Retinal pigment epithelial cell (primary cell): ENCODE results near the gene ADK.
"Not testable (repeated sequence)": the region's sequence is repeated elsewhere in the genome, so short reads cannot be mapped to it uniquely, and the experiment has no call there.

ENCODE experiments used
- DNase-seq: peaks from one replicate; pipeline ENCODE4 v3.0.0-alpha.2; 2010; ENCODE audit warnings: low read depth
- H3K4me3 ChIP-seq: 2 replicates; pipeline ENCODE4 v1.5.1; 2011; ENCODE audit warnings: mild to moderate bottlenecking, low read length, control low read depth, moderate library complexity
- CTCF ChIP-seq: conservative IDR thresholded peaks from 2 replicates; pipeline ENCODE4 v1.5.1; 2011; ENCODE audit warnings: low read depth, low read length, control low read depth, inconsistent platforms

Gene ADK

GRCh38 chr10:74343804-74344203 is 192.8 kb downstream of the ADK start:
- no peak for TF ChIP-seq CTCF
- no peak overlapping the region for H3K4me3 ChIP-seq
- no peak for DNase-seq

GRCh38 chr10:74344306-74344705 is 193.3 kb downstream of the ADK start:
- no peak for DNase-seq
- no peak for TF ChIP-seq CTCF

GRCh38 chr10:74347522-74347921 is 196.5 kb downstream of the ADK start:
- TF ChIP-seq CTCF: no peak
- H3K4me3 ChIP-seq: no peak overlapping the region
- no peak for DNase-seq

More at GRCh38 chr10:74344306-74344705, 193.3 kb downstream of the ADK start:
- no peak overlapping the region for H3K4me3 ChIP-seq

GRCh38 chr10:74353021-74353420 is 202.0 kb downstream of the ADK start:
- DNase-seq, H3K4me3 ChIP-seq: not testable (repeated sequence)

GRCh38 chr10:74361678-74362077 is 210.7 kb downstream of the ADK start:
- H3K4me3 ChIP-seq: no peak overlapping the region
- TF ChIP-seq CTCF: no peak
- DNase-seq: no peak

GRCh38 chr10:74363727-74364126 is 212.7 kb downstream of the ADK start:
- no peak for TF ChIP-seq CTCF
- no peak overlapping the region for H3K4me3 ChIP-seq
- no peak for DNase-seq

GRCh38 chr10:74365109-74365508 is 214.1 kb downstream of the ADK start:
- no peak for DNase-seq
- H3K4me3 ChIP-seq: no peak overlapping the region
- no peak for TF ChIP-seq CTCF

- no peak for DNase-seq
- no peak for TF ChIP-seq CTCF
Measured at GRCh38 chr10:74371696-74372095, 220.7 kb downstream of the ADK start.

More at GRCh38 chr10:74371696-74372095, 220.7 kb downstream of the ADK start:
- H3K4me3 ChIP-seq: no peak overlapping the region
